GM12891 (cell line): ENCODE results near the gene ISG20L2. TPM values are rescaled to one million over a fixed set of nuclear protein-coding genes. Genes with fewer than 3 reads are reported as not detected.
A peak's percentile ranks its signal among the peaks of the same experiment; 100 is the strongest.

ENCODE experiments used
- DNase-seq: peaks from one replicate; pipeline ENCODE4 v3.0.0; 2011; ENCODE audit warnings: low spot score; ENCODE audit not compliant: insufficient read length
- FAIRE-seq: peaks from 2 replicates; lab custom pipeline; 2011; peaks lifted over from hg19 to GRCh38; lab: Jason Lieb, UNC
- PAX5 ChIP-seq: IDR thresholded peaks from 2 replicates; pipeline ENCODE4 v1.6.1; 2011; ENCODE audit warnings: low read length, moderate library complexity, mild to moderate bottlenecking; ENCODE audit not compliant: insufficient read depth, severe bottlenecking
- POLR2A ChIP-seq: IDR thresholded peaks from 2 replicates; pipeline ENCODE4 v1.6.1; 2011; ENCODE audit warnings: low read depth, low read length, control low read depth
- POLR2AphosphoS5 ChIP-seq: IDR thresholded peaks from 2 replicates; pipeline ENCODE4 v1.6.1; 2011; ENCODE audit warnings: low read depth, low read length, control low read depth
- POU2F2 ChIP-seq: IDR thresholded peaks from 2 replicates; pipeline ENCODE4 v1.6.1; 2011; ENCODE audit warnings: low read depth, mild to moderate bottlenecking, control low read depth, low read length, moderate library complexity
- SPI1 ChIP-seq: IDR thresholded peaks from 2 replicates; pipeline ENCODE4 v1.6.1; 2011; ENCODE audit warnings: low read depth, low read length, control low read depth
- TAF1 ChIP-seq: IDR thresholded peaks from 2 replicates; pipeline ENCODE4 v1.6.1; 2011; ENCODE audit warnings: low read depth, low read length, control low read depth
- polyA plus RNA-seq: library from polyadenylated mRNA; unstranded; fragments of >200 nt; gene quantifications from one replicate; pipeline ENCODE4 v1.2.1, GENCODE V29; 2012; ENCODE audit warnings: low read depth, missing spikeins, inconsistent platforms; ENCODE audit not compliant: missing spikeins

Gene ISG20L2
- 20.5 TPM for polyA plus RNA-seq

GRCh38 chr1:156728599-156729462, at the start of gene ISG20L2:
TSS of gene ISG20L2 (minus strand) at chr1:156728766. CDS start at chr1:156727652, 1,114 bp downstream.
- TF ChIP-seq POLR2AphosphoS5 = peak; percentile 84
- no peak; the same call in 1 of the 2 replicates for TF ChIP-seq POU2F2
- TF ChIP-seq POLR2A = peak; percentile 90
- TF ChIP-seq SPI1 = peak; percentile 77
- peak; percentile 21; the same call in 1 of the 2 replicates for TF ChIP-seq TAF1
- TF ChIP-seq PAX5 = no peak
- FAIRE-seq (peak; percentile 94), DNase-seq (peak; percentile 88)

- TF ChIP-seq POU2F2 = no peak
- no peak for TF ChIP-seq PAX5
- TF ChIP-seq SPI1 = no peak
- TF ChIP-seq POLR2AphosphoS5 = no peak
- TF ChIP-seq POLR2A = no peak
- TF ChIP-seq TAF1 = no peak
- FAIRE-seq (no peak), DNase-seq (no peak)
These were observed 49.0 kb upstream of the ISG20L2 start for GRCh38 chr1:156777573-156777972.

- FAIRE-seq (no peak), DNase-seq (no peak)
- TF ChIP-seq POU2F2 = no peak
- TF ChIP-seq TAF1 = no peak
- no peak for TF ChIP-seq PAX5
- no peak for TF ChIP-seq SPI1
- TF ChIP-seq POLR2AphosphoS5 = no peak
- no peak for TF ChIP-seq POLR2A
These were observed 48.4 kb upstream of the ISG20L2 start for GRCh38 chr1:156776942-156777341.

- FAIRE-seq (no peak), DNase-seq (no peak)
- TF ChIP-seq POLR2AphosphoS5 (no peak), TAF1 (no peak), PAX5 (no peak), POLR2A (no peak), SPI1 (no peak), POU2F2 (no peak)
These were observed 47.2 kb upstream of the ISG20L2 start for GRCh38 chr1:156775799-156776198.

GRCh38 chr1:156773607-156774006, 45.0 kb upstream of the ISG20L2 start:
- FAIRE-seq = no peak
- TF ChIP-seq PAX5 (no peak), POLR2A (no peak), POLR2AphosphoS5 (no peak), TAF1 (no peak), POU2F2 (no peak), SPI1 (no peak)

GRCh38 chr1:156772728-156773497, 44.3 kb upstream of the ISG20L2 start:
- DNase-seq (no peak), FAIRE-seq (no peak)
- TF ChIP-seq POU2F2 (no peak), PAX5 (no peak)

More at GRCh38 chr1:156773607-156774006, 45.0 kb upstream of the ISG20L2 start:
- DNase-seq = no peak

- FAIRE-seq = no peak
- no peak for TF ChIP-seq POU2F2
- DNase-seq = no peak
These were observed 43.7 kb upstream of the ISG20L2 start for GRCh38 chr1:156772222-156772621.

- TF ChIP-seq TAF1 (no peak), POLR2A (no peak), SPI1 (no peak), POU2F2 (no peak), POLR2AphosphoS5 (no peak)
- DNase-seq = no peak
- no peak for FAIRE-seq
These were observed 40.2 kb upstream of the ISG20L2 start for GRCh38 chr1:156768610-156769295.
